A673 (cell line): ENCODE measurements around the gene CEP131. TPM values are rescaled to one million over a fixed set of nuclear protein-coding genes. Genes with fewer than 3 reads are reported as not detected.

Experiments used
- BruUV-seq: library from RNA; stranded (reverse); fragments of 400-500 nt; replicated peaks from 2 replicates; lab custom pipeline; 2021; lab: Mats Ljungman, UMichigan
- CTCF ChIA-PET: fragments of 300-600 bp; sonication (Branson Sonifier 250); formaldehyde crosslinking; loops from one replicate; lab custom pipeline; 2022; ENCODE audit warnings: antibody characterized with exemption; lab: Charles Lee
- POLR2A ChIA-PET: fragments of 300-600 bp; sonication (Branson Sonifier 250); formaldehyde crosslinking; loops from one replicate; lab custom pipeline; 2022; ENCODE audit warnings: antibody characterized with exemption; ENCODE audit not compliant: low non-redundant PET; lab: Charles Lee
- DNase-seq: peaks from one replicate; pipeline ENCODE4 v3.0.0-alpha.2; 2015; ENCODE audit warnings: low spot score
- H3K27ac ChIP-seq: fragments of 200-600 bp; sonication (generic); 2 replicates; pipeline ENCODE4 v1.5.1; 2016; ENCODE audit warnings: mixed run types, low read depth, mild to moderate bottlenecking, mixed read lengths, antibody characterized with exemption, low read length; ENCODE audit not compliant: poor library complexity, severe bottlenecking
- H3K27me3 ChIP-seq: fragments of 200-600 bp; sonication (generic); replicated peaks from 2 replicates; pipeline ENCODE4 v1.6.1; 2017; ENCODE audit warnings: mixed run types, low read depth, mild to moderate bottlenecking, mixed read lengths, antibody characterized with exemption, low read length; ENCODE audit not compliant: insufficient read depth, poor library complexity
- H3K36me3 ChIP-seq: fragments of 200-600 bp; sonication (generic); 2 replicates; pipeline ENCODE4 v1.6.1; 2016; ENCODE audit warnings: mixed run types, mild to moderate bottlenecking, mixed read lengths, antibody characterized with exemption, low read length; ENCODE audit not compliant: insufficient read depth, poor library complexity, severe bottlenecking
- H3K4me1 ChIP-seq: fragments of 200-600 bp; sonication (generic); 2 replicates; pipeline ENCODE4 v1.6.1; 2017; ENCODE audit warnings: mixed run types, mild to moderate bottlenecking, mixed read lengths, antibody characterized with exemption, low read length; ENCODE audit not compliant: insufficient read depth, poor library complexity, severe bottlenecking
- H3K4me3 ChIP-seq: fragments of 200-600 bp; sonication (generic); 2 replicates; pipeline ENCODE4 v1.5.1; 2016; ENCODE audit warnings: low read depth, mixed run types, mild to moderate bottlenecking, mixed read lengths, low read length; ENCODE audit not compliant: poor library complexity, severe bottlenecking
- H3K9me3 ChIP-seq: fragments of 200-600 bp; sonication (generic); 2 replicates; pipeline ENCODE4 v1.6.1; 2016; ENCODE audit warnings: mixed run types, low read depth, mild to moderate bottlenecking, mixed read lengths, antibody characterized with exemption, low read length; ENCODE audit not compliant: poor library complexity, severe bottlenecking
- EZH2 ChIP-seq: fragments of 200-600 bp; sonication (generic); IDR thresholded peaks from 2 replicates; pipeline ENCODE4 v1.6.1; 2017; ENCODE audit warnings: borderline replicate concordance, low read depth, mild to moderate bottlenecking, mixed read lengths, antibody characterized with exemption, low read length; ENCODE audit not compliant: poor library complexity, severe bottlenecking
- intact Hi-C: fragments of 100-400 bp; cut with micrococcal nuclease; formaldehyde crosslinking; loops from one replicate; pipeline ENCODE4 v1.10.0; 2022; ENCODE audit not compliant: unreplicated experiment
- total RNA-seq: library from RNA; stranded (reverse); gene quantifications from 2 replicates; pipeline ENCODE4 v1.2.3, GENCODE V29; 2021
- TF ChIP-seq, protein P1 (sequence below): fragments of 300-800, 200-600 bp; sonication (generic); conservative IDR thresholded peaks from 2 replicates; pipeline ENCODE4 v1.5.1; 2017; ENCODE audit warnings: low read depth, mild to moderate bottlenecking, antibody characterized with exemption, low read length, moderate library complexity, mixed read lengths

Gene CEP131
- total RNA-seq, 1 experiment from 2014 or later, result 27.1 TPM

DNA sequence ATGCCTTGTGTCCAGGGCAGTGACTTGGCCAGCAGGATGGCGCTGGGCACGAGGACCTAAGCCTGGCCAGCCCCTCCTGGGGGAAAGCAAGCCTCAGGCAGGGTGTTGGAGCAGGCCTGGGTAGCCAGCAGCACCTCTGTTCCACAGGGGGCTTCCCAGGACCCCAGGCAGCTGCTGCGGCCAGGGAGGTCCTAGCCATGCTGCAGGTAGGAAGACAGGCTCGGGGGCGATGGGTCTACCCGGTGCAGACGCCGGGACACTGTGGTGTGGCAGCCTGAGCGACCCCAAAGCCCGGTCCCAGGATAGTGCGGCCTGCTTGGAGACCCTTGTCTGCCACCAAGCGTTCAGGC, 34.3 kb downstream of the CEP131 start:
- no peak overlapping the region for H3K27ac ChIP-seq
- no peaks in the 10 kb centered on the region for H3K9me3 ChIP-seq
- no peaks in the 10 kb centered on the region for H3K4me1 ChIP-seq
- BruUV-seq, result no TSS peak
- DNase-seq, result no peak
- no peaks in the 10 kb centered on the region for H3K27me3 ChIP-seq
- H3K4me3 ChIP-seq, result no peak overlapping the region
- ChIA-PET CTCF (no interaction called here), POLR2A (no interaction called here)
- TF ChIP-seq, protein P1, sequence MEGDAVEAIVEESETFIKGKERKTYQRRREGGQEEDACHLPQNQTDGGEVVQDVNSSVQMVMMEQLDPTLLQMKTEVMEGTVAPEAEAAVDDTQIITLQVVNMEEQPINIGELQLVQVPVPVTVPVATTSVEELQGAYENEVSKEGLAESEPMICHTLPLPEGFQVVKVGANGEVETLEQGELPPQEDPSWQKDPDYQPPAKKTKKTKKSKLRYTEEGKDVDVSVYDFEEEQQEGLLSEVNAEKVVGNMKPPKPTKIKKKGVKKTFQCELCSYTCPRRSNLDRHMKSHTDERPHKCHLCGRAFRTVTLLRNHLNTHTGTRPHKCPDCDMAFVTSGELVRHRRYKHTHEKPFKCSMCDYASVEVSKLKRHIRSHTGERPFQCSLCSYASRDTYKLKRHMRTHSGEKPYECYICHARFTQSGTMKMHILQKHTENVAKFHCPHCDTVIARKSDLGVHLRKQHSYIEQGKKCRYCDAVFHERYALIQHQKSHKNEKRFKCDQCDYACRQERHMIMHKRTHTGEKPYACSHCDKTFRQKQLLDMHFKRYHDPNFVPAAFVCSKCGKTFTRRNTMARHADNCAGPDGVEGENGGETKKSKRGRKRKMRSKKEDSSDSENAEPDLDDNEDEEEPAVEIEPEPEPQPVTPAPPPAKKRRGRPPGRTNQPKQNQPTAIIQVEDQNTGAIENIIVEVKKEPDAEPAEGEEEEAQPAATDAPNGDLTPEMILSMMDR, result no peak
- TF ChIP-seq EZH2, result no peak
- intact Hi-C loops, result no loop called here
- H3K36me3 ChIP-seq, result peaks cover 5% of the 10 kb centered on the region

DNA sequence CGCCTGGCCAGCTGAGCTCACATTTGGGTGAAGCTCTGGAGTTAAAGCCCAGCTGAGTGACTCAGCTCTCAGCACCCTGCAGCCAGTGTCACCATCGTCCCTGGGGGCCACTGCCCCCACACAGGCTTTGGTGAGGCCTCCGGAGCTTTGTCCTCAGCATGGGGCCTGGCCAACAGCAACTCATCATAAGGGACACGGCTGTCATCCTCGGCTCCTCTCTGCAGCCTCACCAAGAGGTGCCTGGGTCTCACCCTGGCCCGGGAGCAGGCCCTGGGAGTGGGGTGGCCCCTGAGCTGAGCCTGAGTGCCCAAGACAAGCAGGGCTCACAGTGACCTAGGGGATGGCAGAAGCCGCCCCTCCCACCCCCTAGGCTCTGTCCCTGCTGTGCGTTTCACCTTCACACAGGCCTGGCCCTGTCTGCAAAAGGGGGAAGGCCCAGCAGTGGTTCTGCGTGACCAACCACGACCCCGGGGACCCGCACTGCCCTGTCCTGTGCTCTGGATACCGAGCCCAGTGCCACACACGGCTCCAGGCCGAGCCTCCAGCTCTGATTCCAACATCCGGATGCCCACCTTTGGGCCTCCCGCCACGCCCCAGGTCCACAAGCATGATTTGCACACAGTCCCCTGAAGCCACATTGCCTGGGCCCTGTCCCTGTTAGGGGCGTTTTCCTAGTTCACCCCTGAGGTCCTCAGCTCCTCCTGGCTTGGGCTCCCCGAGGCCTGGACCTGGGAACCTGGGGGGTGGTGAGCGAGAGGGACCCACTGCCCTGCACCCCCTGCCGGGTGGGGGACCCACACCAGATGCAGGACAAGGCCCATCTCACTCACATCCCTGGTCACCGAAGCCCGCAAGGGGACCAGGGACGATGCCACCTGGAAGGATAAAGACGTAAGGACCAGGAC, 34.9 kb downstream of the CEP131 start:
- no TSS peak for BruUV-seq
- Histone ChIP-seq H3K27me3 (no peaks in the 10 kb centered on the region), H3K27ac (no peak overlapping the region), H3K4me3 (no peak overlapping the region), H3K4me1 (no peaks in the 10 kb centered on the region), H3K36me3 (peaks cover 5% of the 10 kb centered on the region), H3K9me3 (no peaks in the 10 kb centered on the region)
- ChIA-PET POLR2A (no interaction called here), CTCF (no interaction called here)
- intact Hi-C loops, result no loop called here
- no peak for DNase-seq
- TF ChIP-seq, protein P1, result no peak
- no peak for TF ChIP-seq EZH2

DNA sequence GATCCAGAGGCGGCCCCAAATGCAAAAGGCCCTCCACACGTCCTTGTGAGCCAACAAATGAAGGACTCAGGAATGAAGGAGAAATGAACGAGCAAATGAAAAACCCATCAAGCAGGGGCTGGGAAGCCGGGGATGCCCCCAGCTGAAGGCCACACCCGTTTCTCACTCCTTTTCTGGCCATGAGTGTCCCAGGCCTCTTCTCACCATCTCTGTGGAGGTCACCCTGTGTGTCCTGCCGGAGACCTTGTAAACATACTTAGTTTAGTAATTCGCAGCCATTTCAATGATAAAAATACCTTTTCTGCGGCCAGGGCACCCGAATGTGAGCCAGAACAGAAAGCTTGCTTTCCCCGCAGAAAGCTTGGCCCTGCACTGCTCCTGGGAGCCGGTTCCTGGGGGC, 35.6 kb downstream of the CEP131 start:
- TF ChIP-seq, protein P1, result no peak
- TF ChIP-seq EZH2, result no peak
- no peaks in the 10 kb centered on the region for H3K27me3 ChIP-seq
- intact Hi-C loops, result no loop called here
- ChIA-PET POLR2A (no interaction called here), CTCF (no interaction called here)
- H3K27ac ChIP-seq, result no peak overlapping the region
- no peaks in the 10 kb centered on the region for H3K9me3 ChIP-seq
- DNase-seq, result no peak
- H3K36me3 ChIP-seq, result peaks cover 5% of the 10 kb centered on the region
- no peaks in the 10 kb centered on the region for H3K4me1 ChIP-seq
- no peak overlapping the region for H3K4me3 ChIP-seq
- BruUV-seq, result no TSS peak
